GM12892 (cell line): ENCODE measurements around the gene TIMM29.
A peak's percentile ranks its signal among the peaks of the same experiment; 100 is the strongest.

ENCODE experiments used
- DNase-seq: peaks from one replicate; pipeline ENCODE4 v3.0.0; 2011; ENCODE audit not compliant: insufficient read length
- FAIRE-seq: peaks from 2 replicates; lab custom pipeline; 2011; peaks lifted over from hg19 to GRCh38; lab: Jason Lieb, UNC
- POLR2A ChIP-seq: IDR thresholded peaks from 2 replicates; pipeline ENCODE4 v1.6.1; 2011; ENCODE audit warnings: low read depth, low read length, control low read depth
- POLR2AphosphoS5 ChIP-seq: IDR thresholded peaks from 2 replicates; pipeline ENCODE4 v1.6.1; 2011; ENCODE audit warnings: low read depth, low read length, control low read depth
- TAF1 ChIP-seq: IDR thresholded peaks from 2 replicates; pipeline ENCODE4 v1.6.1; 2011; ENCODE audit warnings: low read depth, mild to moderate bottlenecking, control low read depth, low read length, borderline replicate concordance

The TIMM29 gene

DNA sequence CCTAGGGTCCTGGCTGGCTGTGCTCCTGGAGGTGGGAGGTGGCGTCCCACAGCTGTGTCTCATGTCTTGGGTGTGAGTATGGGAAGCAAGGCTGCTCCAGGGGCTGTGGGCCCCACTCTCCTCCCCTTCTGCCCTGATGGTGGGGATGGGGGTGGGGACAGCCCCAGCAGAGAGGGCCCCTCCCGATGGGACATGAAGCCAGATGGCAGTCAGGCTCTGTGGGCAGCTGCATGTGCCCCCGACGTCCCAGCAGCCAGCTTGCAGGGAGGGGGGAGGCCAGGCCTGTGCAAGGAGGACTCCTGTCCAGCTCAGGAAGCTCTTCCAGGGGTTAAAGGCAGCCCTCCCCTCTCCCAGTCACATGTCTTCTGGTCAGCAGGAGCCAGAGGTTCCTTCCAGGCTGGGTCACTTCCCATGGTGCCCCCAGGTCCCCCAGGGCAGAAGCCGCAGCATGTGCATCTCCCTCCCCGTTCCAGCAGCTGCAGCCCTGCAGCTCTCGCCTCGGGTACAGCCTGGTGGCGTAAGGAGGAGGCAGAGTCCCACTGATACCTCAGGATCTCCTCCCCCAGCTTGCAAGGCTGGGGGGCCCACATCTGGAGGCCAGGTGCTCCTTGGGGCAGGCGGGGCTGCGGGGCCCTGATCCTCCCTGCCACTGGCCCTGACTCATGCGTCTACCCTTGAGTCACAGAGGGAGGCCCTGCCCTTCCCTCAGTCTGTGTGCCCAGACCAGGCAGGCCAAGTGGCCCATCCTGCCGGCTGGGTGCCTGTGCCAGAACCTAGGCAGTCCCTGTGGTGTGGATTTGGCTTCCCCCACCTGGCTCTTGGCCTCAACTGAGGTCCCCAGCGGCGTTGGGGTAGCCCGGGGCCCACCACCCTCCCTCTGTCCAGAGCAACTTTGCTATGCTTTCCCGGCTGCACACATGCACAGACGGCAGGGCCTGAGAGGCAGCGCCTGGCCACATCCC lies 13.2 kb upstream of the TIMM29 start:
- FAIRE-seq (no peak), DNase-seq (no peak)
- TF ChIP-seq POLR2AphosphoS5 (no peak), TAF1 (no peak), POLR2A (no peak)

DNA sequence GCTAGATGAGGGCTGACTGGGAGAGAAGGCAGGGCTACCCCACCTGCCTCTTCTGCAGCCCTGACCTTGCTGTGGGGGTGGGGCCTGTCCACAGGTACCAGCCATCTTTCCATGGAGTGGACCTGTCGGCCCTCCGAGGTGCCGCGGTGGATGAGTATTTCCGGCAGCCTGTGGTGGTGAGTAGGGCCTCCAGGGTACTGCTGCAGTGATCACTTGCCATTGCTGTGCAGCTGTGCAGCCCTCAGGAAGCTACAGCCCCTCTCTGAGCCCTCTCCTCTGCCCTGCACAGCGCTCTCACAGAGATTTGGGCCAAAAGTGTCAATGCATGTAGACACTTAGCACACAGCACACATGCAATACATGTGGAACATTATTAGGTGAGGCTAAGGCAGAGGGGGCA lies 12.0 kb upstream of the TIMM29 start:
- FAIRE-seq (no peak), DNase-seq (no peak)
- TF ChIP-seq POLR2AphosphoS5 (no peak), POLR2A (no peak), TAF1 (no peak)

DNA sequence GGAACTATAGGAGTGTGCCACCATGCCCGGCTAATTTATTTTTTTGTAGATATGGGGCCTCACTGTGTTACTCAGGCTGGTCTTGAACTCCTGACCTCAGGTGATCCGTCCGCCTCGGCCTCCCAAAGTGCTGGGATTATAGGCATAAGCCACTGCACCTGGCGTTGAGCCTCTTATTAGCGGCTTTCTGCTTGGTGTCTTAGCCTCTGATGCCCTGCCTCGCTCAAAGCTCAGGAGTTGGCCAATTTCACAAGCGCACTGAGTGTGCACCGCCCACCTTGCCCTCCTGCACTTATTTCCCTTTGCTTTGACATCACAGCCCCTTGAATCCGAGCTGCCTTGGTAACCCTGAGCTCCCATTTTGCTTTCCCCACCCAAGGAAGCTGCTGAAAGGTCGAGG lies 10.3 kb upstream of the TIMM29 start:
- FAIRE-seq (no peak), DNase-seq (peak; percentile 4)
- TF ChIP-seq TAF1 = no peak
- no peak for TF ChIP-seq POLR2A
- no peak for TF ChIP-seq POLR2AphosphoS5

DNA sequence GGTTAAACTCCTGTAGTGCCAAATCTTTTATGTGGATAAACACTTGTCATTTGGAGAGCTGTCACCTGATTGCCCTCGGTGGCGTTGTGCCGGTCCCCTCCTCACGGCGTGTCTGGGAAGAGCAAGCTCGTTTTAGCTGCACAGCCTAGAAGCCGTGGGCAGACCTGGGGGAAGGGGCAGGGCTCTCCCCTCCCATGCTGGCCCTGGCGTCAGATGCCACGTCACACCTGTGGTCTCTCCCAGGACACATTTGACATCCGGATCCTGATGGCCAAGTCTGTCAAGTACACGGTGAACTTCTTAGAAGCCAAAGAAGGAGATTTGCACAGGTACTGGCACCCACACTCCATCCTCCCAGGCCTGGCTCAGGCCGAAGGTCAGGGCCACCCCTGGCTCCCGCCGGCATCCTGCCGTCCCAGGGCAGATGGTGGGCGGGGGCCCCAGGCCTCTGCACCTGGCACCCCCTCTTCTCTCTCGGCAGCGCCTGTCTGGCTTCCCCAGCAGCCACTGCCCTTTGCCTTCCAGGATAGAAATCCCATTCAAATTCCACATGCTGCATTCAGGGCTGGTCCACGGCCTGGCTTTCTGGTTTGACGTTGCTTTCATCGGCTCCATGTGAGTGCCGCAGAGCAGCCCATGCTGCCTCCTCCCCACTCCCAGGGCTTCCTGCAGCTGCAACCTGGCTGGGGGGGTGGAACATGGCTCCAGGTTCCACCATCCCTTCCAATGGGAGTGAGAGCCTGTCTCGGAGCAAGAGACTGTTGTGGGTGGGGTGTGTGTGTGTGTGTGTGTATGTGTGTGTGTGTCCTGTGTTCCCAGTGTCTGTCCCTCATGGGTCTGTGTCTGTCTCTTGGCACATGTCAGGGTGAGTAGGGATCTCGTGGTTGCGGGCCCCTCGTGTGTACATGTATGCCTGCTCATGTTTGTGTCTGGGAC lies 9.0 kb upstream of the TIMM29 start:
- FAIRE-seq = no peak
- TF ChIP-seq POLR2A = no peak; the same call in 1 of the 2 replicates
- TF ChIP-seq POLR2AphosphoS5 = no peak
- TF ChIP-seq TAF1 = no peak
- DNase-seq = peak; percentile 3

DNA sequence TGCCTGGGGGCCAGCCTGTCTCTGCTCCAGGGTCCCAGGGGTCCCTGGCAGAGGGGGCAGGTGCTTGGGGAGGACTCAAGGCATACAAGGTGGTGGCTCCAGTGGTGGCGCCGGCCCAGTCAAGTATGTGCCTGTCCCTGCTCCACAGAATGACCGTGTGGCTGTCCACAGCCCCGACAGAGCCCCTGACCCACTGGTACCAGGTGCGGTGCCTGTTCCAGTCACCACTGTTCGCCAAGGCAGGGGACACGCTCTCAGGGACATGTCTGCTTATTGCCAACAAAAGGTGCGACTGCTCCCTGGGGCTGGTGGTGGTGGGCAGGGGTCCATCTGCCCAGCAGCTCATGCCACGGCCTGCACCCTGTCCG lies 8.3 kb upstream of the TIMM29 start:
- FAIRE-seq (no peak), DNase-seq (peak; percentile 1)
- TF ChIP-seq POLR2AphosphoS5 = no peak
- no peak for TF ChIP-seq TAF1
- TF ChIP-seq POLR2A = no peak

DNA sequence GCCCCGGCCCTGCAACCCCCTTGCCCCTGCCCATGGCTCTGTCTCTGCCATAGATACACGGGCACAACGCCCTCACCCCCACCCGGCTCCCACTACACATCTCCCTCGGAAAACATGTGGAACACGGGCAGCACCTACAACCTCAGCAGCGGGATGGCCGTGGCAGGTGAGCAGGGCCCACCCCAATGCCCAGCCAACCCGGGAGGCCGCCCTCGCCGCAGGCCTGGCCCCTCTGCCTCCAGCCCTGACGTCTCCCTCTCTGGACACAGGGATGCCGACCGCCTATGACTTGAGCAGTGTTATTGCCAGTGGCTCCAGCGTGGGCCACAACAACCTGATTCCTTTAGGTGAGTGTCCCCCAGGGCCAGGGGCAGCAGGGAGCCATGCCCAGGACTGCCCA lies 7.8 kb upstream of the TIMM29 start:
- TF ChIP-seq POLR2A = no peak
- no peak; the same call in 1 of the 2 replicates for TF ChIP-seq POLR2AphosphoS5
- no peak for TF ChIP-seq TAF1
- no peak for FAIRE-seq
- no peak for DNase-seq

DNA sequence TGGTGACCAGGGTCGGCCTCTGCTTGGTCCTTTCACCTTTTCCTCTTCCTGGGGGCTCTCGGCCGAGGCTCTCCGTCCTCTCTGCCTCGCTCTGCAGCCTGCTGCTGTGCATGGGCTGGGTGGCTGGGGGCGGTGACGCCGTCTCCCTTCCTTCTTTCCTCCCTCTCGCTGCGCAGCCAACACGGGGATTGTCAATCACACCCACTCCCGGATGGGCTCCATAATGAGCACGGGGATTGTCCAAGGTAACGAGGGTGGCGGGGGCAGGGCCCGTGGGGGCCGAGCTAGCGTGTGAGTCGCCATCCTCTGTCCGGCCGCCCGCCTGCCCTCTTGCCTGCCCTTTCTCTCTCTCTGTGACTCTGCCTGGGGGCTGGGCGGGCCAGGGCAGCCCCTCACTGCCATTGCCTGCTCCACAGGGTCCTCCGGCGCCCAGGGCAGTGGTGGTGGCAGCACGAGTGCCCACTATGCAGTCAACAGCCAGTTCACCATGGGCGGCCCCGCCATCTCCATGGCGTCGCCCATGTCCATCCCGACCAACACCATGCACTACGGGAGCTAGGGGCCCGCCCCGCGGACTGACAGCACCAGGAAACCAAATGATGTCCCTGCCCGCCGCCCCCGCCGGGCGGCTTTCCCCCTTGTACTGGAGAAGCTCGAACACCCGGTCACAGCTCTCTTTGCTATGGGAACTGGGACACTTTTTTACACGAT lies 7.3 kb upstream of the TIMM29 start:
- TF ChIP-seq TAF1 = no peak
- no peak for TF ChIP-seq POLR2AphosphoS5
- no peak; the same call in 1 of the 2 replicates for TF ChIP-seq POLR2A
- DNase-seq (no peak), FAIRE-seq (no peak)

DNA sequence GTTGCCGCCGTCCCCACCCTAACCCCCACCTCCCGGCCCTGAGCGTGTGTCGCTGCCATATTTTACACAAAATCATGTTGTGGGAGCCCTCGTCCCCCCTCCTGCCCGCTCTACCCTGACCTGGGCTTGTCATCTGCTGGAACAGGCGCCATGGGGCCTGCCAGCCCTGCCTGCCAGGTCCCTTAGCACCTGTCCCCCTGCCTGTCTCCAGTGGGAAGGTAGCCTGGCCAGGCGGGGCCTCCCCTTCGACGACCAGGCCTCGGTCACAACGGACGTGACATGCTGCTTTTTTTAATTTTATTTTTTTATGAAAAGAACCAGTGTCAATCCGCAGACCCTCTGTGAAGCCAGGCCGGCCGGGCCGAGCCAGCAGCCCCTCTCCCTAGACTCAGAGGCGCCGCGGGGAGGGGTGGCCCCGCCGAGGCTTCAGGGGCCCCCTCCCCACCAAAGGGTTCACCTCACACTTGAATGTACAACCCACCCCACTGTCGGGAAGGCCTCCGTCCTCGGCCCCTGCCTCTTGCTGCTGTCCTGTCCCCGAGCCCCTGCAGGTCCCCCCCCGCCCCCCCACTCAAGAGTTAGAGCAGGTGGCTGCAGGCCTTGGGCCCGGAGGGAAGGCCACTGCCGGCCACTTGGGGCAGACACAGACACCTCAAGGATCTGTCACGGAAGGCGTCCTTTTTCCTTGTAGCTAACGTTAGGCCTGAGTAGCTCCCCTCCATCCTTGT lies 6.5 kb upstream of the TIMM29 start:
- TF ChIP-seq POLR2AphosphoS5 (no peak), TAF1 (no peak), POLR2A (no peak)
- FAIRE-seq (no peak), DNase-seq (no peak)

DNA sequence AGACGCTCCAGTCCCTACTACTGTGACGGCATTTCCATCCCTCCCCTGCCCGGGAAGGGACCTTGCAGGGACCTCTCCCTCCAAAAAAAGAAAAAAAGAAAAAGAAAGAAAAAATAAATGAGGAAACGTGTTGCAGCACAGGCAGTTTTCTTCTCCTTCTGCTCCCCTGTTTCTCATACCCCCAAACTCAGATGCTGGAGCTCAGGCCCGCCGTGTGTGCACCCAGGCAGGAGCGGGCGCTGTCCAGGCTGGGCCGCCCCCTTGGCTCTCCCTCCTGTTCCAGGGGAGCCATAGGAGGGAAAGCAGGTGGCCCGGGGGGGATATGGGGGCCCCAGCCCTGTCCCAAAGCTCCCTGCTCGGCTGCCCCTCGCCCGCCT lies 6.0 kb upstream of the TIMM29 start:
- FAIRE-seq = no peak
- TF ChIP-seq POLR2A (no peak), POLR2AphosphoS5 (no peak), TAF1 (no peak)
- DNase-seq = no peak
